Astrocyte (in vitro differentiated cells and primary cell): ENCODE measurements around the gene ELANE. TPM values are rescaled to one million over a fixed set of nuclear protein-coding genes. Genes with fewer than 3 reads are reported as not detected.

Experiments used
- DNase-seq: peaks from one replicate; pipeline ENCODE4 v3.0.0-alpha.2; 2010; ENCODE audit warnings: low read depth
- FAIRE-seq: peaks from 2 replicates; lab custom pipeline; 2011; peaks lifted over from hg19 to GRCh38; lab: Jason Lieb, UNC
- H2AFZ ChIP-seq: 2 replicates; pipeline ENCODE4 v1.6.0; 2012; ENCODE audit warnings: low read depth, low read length, inconsistent platforms
- H3K27ac ChIP-seq: 2 replicates; pipeline ENCODE4 v1.5.1; 2011; ENCODE audit warnings: low read depth, low read length, inconsistent platforms
- H3K27me3 ChIP-seq: 2 replicates; pipeline ENCODE4 v1.6.0; 2011; ENCODE audit warnings: low read length, inconsistent platforms; ENCODE audit not compliant: insufficient read depth
- H3K36me3 ChIP-seq: 2 replicates; pipeline ENCODE4 v1.5.1; 2011; ENCODE audit warnings: low read length, inconsistent platforms; ENCODE audit not compliant: insufficient read depth
- H3K4me1 ChIP-seq: 2 replicates; pipeline ENCODE4 v1.5.1; 2011; ENCODE audit warnings: low read length, inconsistent platforms; ENCODE audit not compliant: insufficient read depth
- H3K4me2 ChIP-seq: 2 replicates; pipeline ENCODE4 v1.6.0; 2012; ENCODE audit warnings: low read length, inconsistent platforms
- H3K4me3 ChIP-seq: 2 replicates; pipeline ENCODE4 v1.5.1; 2011; ENCODE audit warnings: low read depth, mild to moderate bottlenecking, low read length, inconsistent platforms; ENCODE audit not compliant: insufficient read depth
- H3K79me2 ChIP-seq: 2 replicates; pipeline ENCODE4 v1.6.0; 2012; ENCODE audit warnings: mild to moderate bottlenecking, low read length, inconsistent platforms; ENCODE audit not compliant: insufficient read depth
- H3K9ac ChIP-seq: 2 replicates; pipeline ENCODE4 v1.6.0; 2012; ENCODE audit warnings: mild to moderate bottlenecking, low read length, inconsistent platforms
- H3K9me3 ChIP-seq: 2 replicates; pipeline ENCODE4 v1.5.1; 2012; ENCODE audit warnings: low read depth, mild to moderate bottlenecking, low read length, inconsistent platforms; ENCODE audit not compliant: insufficient read depth
- H4K20me1 ChIP-seq: 2 replicates; pipeline ENCODE4 v1.6.0; 2012; ENCODE audit warnings: low read length, inconsistent platforms; ENCODE audit not compliant: insufficient read depth
- H3K27ac Mint-ChIP-seq: one replicate; pipeline ENCODE4 v1.8.0; 2021; ENCODE audit warnings: mild to moderate bottlenecking, mixed read lengths; ENCODE audit not compliant: unreplicated experiment
- H3K27me3 Mint-ChIP-seq: one replicate; pipeline ENCODE4 v1.8.0; 2021; ENCODE audit warnings: low read depth, mixed read lengths; ENCODE audit not compliant: unreplicated experiment
- H3K36me3 Mint-ChIP-seq: one replicate; pipeline ENCODE4 v1.8.0; 2021; ENCODE audit warnings: low read depth, mixed read lengths; ENCODE audit not compliant: unreplicated experiment
- H3K4me1 Mint-ChIP-seq: one replicate; pipeline ENCODE4 v1.8.0; 2021; ENCODE audit warnings: low read depth, mixed read lengths; ENCODE audit not compliant: unreplicated experiment
- H3K4me3 Mint-ChIP-seq: one replicate; pipeline ENCODE4 v1.8.0; 2021; ENCODE audit warnings: mild to moderate bottlenecking, moderate library complexity, mixed read lengths; ENCODE audit not compliant: unreplicated experiment
- H3K9me3 Mint-ChIP-seq: one replicate; pipeline ENCODE4 v1.8.0; 2021; ENCODE audit warnings: mild to moderate bottlenecking, mixed read lengths; ENCODE audit not compliant: unreplicated experiment
- CTCF ChIP-seq: IDR thresholded peaks from 2 replicates; pipeline ENCODE4 v1.5.1; 2011; ENCODE audit warnings: low read depth, mild to moderate bottlenecking, inconsistent platforms, low read length, moderate library complexity; ENCODE audit not compliant: insufficient read depth
- EZH2 ChIP-seq: IDR thresholded peaks from 2 replicates; pipeline ENCODE4 v1.6.1; 2012; ENCODE audit warnings: mild to moderate bottlenecking, low read length, inconsistent platforms; ENCODE audit not compliant: insufficient read depth
- total RNA-seq: library from RNA; stranded (reverse); gene quantifications from 2 replicates; pipeline ENCODE4 v1.2.1, GENCODE V29; 2021

ELANE gene
- total RNA-seq, 1 donor from 2014 or later = not detected

- Histone ChIP-seq H3K4me1 (no peaks in the 10 kb centered on the region), H2AFZ (no peak overlapping the region), H3K27ac (no peak overlapping the region), H3K4me3 (no peak overlapping the region), H3K27me3 (no peaks in the 10 kb centered on the region), H3K9me3 (no peaks in the 10 kb centered on the region), H3K4me2 (no peak overlapping the region), H3K79me2 (no peaks in the 10 kb centered on the region), H3K36me3 (peaks cover 7% of the 10 kb centered on the region), H4K20me1 (peaks cover 7% of the 10 kb centered on the region), H3K9ac (no peak overlapping the region)
- DNase-seq (no peak), FAIRE-seq (no peak)
- Mint-ChIP-seq H3K27ac (no peak overlapping the region), H3K9me3 (no peaks in the 10 kb centered on the region), H3K36me3 (peaks cover 16% of the 10 kb centered on the region), H3K27me3 (no peaks in the 10 kb centered on the region), H3K4me1 (no peaks in the 10 kb centered on the region), H3K4me3 (no peak overlapping the region)
- TF ChIP-seq EZH2 = no peak
- TF ChIP-seq CTCF = no peak
Measured at GRCh38 chr19:884420-885211, 32.5 kb downstream of the ELANE start.

GRCh38 chr19:885536-886224 is 33.6 kb downstream of the ELANE start:
- H3K36me3 ChIP-seq = peaks cover 7% of the 10 kb centered on the region
- H3K9me3 ChIP-seq = no peaks in the 10 kb centered on the region
- no peak overlapping the region for H3K27ac ChIP-seq

More at GRCh38 chr19:885536-886224, 33.6 kb downstream of the ELANE start:
- H3K9ac ChIP-seq = no peak overlapping the region
- TF ChIP-seq EZH2 = no peak
- TF ChIP-seq CTCF = no peak
- H3K4me3 ChIP-seq = no peak overlapping the region
- H3K4me1 Mint-ChIP-seq = no peaks in the 10 kb centered on the region
- H3K36me3 Mint-ChIP-seq = peaks cover 18% of the 10 kb centered on the region
- no peak overlapping the region for H2AFZ ChIP-seq
- H3K9me3 Mint-ChIP-seq = no peaks in the 10 kb centered on the region
- no peaks in the 10 kb centered on the region for H3K4me1 ChIP-seq
- peaks cover 7% of the 10 kb centered on the region for H4K20me1 ChIP-seq
- no peak overlapping the region for H3K4me2 ChIP-seq
- no peak overlapping the region for H3K27ac Mint-ChIP-seq
- FAIRE-seq (no peak), DNase-seq (no peak)
- H3K27me3 ChIP-seq = no peaks in the 10 kb centered on the region
- H3K27me3 Mint-ChIP-seq = no peaks in the 10 kb centered on the region
- no peak overlapping the region for H3K4me3 Mint-ChIP-seq
- H3K79me2 ChIP-seq = peaks cover 7% of the 10 kb centered on the region
